ENCODE results near the gene TOR1B.
"Not testable (repeated sequence)": the region's sequence is repeated elsewhere in the genome, so short reads cannot be mapped to it uniquely, and the experiment has no call there.

Gene TOR1B

DNA sequence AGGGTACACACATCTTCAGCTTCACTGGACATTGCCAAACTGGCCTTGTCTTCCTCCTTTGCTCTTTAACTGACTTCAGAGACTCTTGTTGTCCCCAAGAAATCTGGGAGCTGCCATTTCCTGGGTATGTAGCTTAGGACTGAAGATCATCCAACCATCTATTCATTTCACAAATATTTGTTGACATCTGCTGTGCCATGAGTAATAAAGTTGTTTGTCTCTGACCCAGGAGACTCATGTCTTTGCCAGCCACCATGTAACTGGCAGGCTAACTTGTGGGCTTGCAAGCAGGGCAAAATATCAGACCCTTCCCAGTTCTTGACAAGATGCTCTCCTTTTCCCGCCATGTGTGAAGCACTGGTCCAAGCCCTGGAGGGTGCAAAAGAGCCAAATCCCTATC is 17.1 kb upstream of the TOR1B start:
- Mint-ChIP-seq H3K36me3 (ENCODE audit: low read depth) (no peaks in the 10 kb centered on the region), H3K27ac (no peak overlapping the region), H3K4me3 (no peak overlapping the region), H3K27me3 (ENCODE audit: low read depth) (peaks cover 64% of the 10 kb centered on the region), H3K4me1 (peaks cover 4% of the 10 kb centered on the region), H3K9me3 (no peaks in the 10 kb centered on the region)
- TF ChIP-seq, protein P1, sequence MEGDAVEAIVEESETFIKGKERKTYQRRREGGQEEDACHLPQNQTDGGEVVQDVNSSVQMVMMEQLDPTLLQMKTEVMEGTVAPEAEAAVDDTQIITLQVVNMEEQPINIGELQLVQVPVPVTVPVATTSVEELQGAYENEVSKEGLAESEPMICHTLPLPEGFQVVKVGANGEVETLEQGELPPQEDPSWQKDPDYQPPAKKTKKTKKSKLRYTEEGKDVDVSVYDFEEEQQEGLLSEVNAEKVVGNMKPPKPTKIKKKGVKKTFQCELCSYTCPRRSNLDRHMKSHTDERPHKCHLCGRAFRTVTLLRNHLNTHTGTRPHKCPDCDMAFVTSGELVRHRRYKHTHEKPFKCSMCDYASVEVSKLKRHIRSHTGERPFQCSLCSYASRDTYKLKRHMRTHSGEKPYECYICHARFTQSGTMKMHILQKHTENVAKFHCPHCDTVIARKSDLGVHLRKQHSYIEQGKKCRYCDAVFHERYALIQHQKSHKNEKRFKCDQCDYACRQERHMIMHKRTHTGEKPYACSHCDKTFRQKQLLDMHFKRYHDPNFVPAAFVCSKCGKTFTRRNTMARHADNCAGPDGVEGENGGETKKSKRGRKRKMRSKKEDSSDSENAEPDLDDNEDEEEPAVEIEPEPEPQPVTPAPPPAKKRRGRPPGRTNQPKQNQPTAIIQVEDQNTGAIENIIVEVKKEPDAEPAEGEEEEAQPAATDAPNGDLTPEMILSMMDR (IDR thresholded peaks at IDR 0.05; ENCODE audit: unreplicated experiment in 3 of 3) = no peak

DNA sequence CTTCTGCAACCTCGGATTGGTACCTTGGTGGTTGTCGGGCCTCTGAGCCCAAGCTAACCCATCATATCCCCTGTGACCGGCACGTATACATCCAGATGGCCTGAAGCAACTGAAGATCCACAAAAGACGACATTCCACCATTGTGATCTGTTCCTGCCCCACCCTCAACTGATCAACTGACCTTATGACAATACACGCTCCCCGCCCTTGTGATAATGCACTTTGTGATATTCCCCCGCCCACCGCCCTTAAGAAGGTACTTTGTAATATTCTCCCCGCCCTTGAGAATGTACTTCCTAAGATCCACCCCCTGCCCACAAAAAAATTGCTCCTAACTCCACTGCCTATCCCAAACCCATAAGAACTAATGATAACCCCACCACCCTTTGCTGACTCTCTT is 16.5 kb upstream of the TOR1B start:
- Mint-ChIP-seq H3K27me3 (ENCODE audit: low read depth) (peaks cover 61% of the 10 kb centered on the region), H3K4me3 (no peak overlapping the region), H3K27ac (no peak overlapping the region), H3K4me1 (peaks cover 4% of the 10 kb centered on the region), H3K36me3 (ENCODE audit: low read depth) (no peaks in the 10 kb centered on the region), H3K9me3 (no peaks in the 10 kb centered on the region)
- TF ChIP-seq, protein P1 (IDR thresholded peaks at IDR 0.05; ENCODE audit: unreplicated experiment in 3 of 3) = no peak

DNA sequence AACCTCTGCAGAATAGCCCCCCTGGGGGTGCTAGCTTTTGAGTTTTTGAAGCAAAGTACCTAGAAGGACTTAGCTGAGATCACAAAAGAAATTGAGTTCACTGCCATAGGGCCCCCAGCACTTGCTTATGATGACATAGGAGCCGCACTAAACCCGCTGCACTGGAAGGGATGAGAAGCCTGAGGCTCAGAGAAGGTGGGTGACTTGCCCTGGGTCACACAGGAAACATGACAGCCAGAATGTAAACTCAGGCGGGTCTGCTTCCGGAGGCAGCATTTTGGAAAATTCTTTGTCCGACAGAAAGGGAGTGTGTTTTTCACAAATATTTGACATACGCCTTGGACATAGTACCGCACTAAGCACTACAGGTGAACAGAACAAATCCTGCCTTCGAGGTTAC is 8.4 kb upstream of the TOR1B start:
- Mint-ChIP-seq H3K36me3 (ENCODE audit: low read depth) (no peaks in the 10 kb centered on the region), H3K27me3 (ENCODE audit: low read depth) (peaks cover 49% of the 10 kb centered on the region), H3K9me3 (no peaks in the 10 kb centered on the region), H3K4me3 (no peak overlapping the region), H3K27ac (no peak overlapping the region), H3K4me1 (peaks cover 4% of the 10 kb centered on the region)
- TF ChIP-seq, protein P1 (IDR thresholded peaks at IDR 0.05; ENCODE audit: unreplicated experiment in 3 of 3) = no peak

DNA sequence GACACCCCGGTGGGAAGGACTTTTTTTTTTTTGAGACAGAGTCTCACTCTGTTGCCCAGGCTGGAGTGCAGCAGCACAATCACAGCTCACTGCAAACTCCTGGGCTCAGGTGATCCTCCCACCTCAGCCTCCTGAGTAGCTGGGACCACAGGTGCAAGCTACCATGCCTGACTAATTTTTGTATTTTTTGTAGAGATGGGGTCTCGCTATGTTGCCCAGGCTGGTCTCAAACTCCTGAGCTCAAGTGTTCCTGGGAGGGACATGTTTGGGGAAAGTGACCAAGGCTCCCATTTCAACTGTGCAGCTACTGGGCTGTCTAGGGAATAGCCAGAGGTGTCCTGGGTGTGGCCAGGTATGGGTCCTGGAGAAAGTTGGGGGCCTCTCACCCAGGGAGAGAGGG is 7.0 kb upstream of the TOR1B start:
- peaks cover 36% of the 10 kb centered on the region for H3K27me3 Mint-ChIP-seq (ENCODE audit: low read depth)
- H3K27ac Mint-ChIP-seq; H3K4me1 Mint-ChIP-seq; H3K4me3 Mint-ChIP-seq; H3K9me3 Mint-ChIP-seq; H3K36me3 Mint-ChIP-seq (ENCODE audit: low read depth): not testable (repeated sequence)

DNA sequence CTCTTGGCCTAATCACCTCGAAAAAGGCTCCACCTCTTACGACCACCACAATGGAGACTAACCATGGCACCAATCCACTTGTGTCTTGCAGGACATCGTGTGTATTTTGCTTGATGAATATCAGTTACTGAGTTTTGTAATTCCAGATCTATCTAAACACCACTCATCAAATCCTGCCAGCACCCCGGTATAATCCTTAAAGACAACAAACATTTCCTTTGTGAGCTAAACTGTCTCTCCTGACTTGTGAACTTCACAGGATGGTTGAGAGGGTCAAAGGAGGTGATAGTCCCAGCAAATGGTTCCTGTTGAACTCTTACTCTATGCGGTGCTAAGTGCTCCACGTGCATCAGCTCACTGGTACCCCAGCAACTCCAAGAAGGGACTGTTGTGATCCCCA is 4.0 kb upstream of the TOR1B start:
- H3K27ac Mint-ChIP-seq = no peak overlapping the region
- H3K4me3 Mint-ChIP-seq = no peak overlapping the region
- H3K36me3 Mint-ChIP-seq (ENCODE audit: low read depth) = no peaks in the 10 kb centered on the region
- H3K4me1 Mint-ChIP-seq = peaks cover 2% of the 10 kb centered on the region
- H3K27me3 Mint-ChIP-seq (ENCODE audit: low read depth) = peaks cover 27% of the 10 kb centered on the region
- TF ChIP-seq, protein P1 (IDR thresholded peaks at IDR 0.05; ENCODE audit: unreplicated experiment in 3 of 3) = no peak
- no peaks in the 10 kb centered on the region for H3K9me3 Mint-ChIP-seq

DNA sequence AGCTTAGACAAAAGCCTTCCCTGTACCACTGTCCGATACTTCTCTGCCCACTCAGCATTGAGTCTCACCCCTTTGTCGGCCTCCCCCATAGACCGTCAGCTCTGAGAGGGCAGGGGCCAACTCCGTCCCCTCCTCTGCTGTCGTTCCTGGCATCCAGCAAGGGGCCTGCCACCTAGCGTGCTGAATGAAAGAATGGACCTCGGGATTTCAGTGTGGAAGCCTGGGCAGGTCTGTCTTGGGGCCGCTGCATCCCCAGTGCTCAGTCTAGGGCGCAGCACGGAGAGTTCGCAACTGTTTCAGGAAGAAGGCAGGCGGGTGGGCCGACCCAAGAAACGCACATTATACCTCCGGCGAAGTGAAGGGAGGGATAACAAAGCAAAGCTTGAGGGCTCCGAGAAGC is 1.5 kb upstream of the TOR1B start:
- H3K36me3 Mint-ChIP-seq (ENCODE audit: low read depth) = peaks cover 11% of the 10 kb centered on the region
- no peak overlapping the region for H3K27ac Mint-ChIP-seq
- peaks cover 12% of the 10 kb centered on the region for H3K4me1 Mint-ChIP-seq
- TF ChIP-seq, protein P1 (IDR thresholded peaks at IDR 0.05; ENCODE audit: unreplicated experiment in 3 of 3) = no peak
- peaks cover 7% of the 10 kb centered on the region for H3K27me3 Mint-ChIP-seq (ENCODE audit: low read depth)
- H3K4me3 Mint-ChIP-seq = peak overlapping the region; percentile 64 to 83 (median 72)
- H3K9me3 Mint-ChIP-seq = no peaks in the 10 kb centered on the region

All from nephron (organoid).